ENCODE results near the gene TADA2A.
"Not testable (repeated sequence)": the region's sequence is repeated elsewhere in the genome, so short reads cannot be mapped to it uniquely, and the experiment has no call there.

TADA2A gene

DNA sequence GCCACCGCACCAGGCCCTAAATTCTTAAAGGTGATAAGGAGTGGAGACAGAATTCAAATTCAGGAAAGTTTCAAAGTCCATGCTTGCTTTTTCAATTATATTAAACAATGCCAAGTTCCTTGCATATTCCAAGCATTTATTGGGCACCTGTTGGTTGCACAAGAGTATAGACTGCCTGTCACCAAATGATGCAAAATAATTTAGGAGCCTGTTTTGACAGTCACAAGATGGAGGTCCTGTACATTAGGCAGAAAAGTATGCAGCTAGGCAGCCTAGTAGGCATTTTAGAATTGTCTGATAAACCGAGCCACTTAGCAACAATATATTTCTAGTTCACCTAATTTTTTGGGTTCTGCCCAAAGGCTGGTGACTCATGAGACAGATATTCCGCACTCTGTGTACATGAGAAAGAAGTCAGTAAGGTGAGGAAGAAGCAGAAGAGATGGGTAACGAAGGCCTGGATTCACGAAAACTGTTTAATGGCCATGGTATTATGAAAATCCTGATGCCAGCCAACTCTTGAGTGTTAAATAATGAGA is 7.4 kb upstream of the TADA2A start:
- DNase-seq (ENCODE audit: low spot score): no peak

DNA sequence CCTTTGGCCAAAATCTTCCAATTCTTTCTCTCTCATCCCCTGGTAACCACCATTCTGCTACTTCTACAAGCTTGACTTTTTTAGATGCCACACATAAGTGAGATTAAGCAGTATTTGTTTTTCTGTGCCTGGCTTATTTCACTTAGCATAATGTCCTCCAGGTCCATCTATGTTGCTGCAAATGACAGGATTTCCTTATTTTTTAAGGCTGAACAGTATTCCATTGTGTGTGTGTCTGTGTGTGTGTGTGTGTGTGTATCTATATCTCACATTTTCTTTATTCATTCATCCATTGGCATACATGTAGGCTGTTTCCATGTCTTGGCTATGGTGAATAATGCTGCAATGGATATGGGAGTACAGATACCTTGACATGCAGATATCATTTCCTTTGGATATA is 6.2 kb upstream of the TADA2A start:
- no peak for DNase-seq (ENCODE audit: low spot score)

DNA sequence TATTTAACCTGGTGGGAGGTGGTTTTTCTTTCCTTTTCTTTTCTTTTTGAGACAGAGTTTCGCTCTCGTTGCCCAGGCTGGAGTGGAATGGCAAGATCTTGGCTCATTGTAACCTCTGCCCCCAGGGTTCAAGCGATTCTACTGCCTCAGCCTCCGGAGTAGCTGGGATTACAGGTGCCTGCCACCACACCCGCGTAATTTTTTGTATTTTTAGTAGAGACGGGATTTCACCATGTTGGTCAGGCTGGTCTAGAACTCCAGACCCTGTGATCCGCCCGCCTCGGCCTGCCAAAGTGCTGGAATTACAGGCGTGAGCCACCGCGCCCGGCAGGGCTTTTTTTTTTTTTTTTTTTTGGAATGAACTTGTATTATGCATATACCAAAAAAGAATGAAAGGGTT is 1.2 kb upstream of the TADA2A start:
- DNase-seq (ENCODE audit: low spot score): not testable (repeated sequence)

DNA sequence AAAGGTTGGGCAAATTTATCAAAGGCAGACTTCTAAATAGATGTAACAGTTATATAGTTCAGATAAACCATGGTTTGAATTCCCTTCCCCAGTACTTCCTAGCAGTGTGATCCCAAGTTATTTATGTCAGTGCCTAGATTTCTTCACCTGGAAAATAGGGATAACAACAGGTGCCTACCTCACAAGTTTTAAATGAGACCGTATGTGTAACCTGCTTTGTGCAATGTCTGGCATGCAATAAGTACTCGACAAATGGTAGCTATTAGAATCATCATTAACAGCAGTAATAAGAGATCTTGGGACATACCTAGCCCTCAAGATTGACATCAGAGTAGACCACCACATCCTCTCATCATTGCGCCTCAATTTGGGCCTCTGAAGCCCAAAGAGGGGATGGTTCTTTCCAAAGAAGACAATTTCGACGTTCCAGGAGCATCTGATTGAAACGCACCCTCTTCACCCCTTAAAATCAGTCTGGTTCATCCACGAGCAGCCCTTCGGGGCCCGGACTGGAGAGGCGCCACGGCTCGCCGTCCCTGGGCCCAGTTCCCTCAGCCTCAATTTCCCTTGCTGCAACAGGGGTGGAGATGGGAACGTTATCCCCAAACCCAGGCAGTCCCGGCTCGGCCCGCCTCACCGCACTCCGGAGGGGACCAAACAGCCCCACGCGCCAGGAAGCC is 591 bp upstream of the TADA2A start:
- DNase-seq (ENCODE audit: low spot score): no peak

DNA sequence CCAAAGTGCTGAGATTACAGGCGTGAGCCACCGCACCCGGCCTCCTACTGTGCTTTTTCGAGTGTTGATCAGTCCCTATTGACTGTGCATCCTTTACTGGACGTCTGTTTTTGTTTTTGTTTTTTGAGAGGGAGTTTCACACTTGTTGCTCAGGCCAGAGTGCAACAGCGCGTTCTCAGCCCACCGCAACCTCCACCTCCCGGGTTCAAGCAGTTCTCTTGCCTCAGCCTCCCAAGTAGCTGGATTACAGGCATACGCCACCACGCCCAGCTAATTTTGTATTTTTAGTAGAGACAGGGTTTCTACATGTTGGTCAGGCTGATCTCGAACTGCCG is 1.4 kb downstream of the TADA2A start:
- not testable (repeated sequence) for DNase-seq (ENCODE audit: low spot score)

DNA sequence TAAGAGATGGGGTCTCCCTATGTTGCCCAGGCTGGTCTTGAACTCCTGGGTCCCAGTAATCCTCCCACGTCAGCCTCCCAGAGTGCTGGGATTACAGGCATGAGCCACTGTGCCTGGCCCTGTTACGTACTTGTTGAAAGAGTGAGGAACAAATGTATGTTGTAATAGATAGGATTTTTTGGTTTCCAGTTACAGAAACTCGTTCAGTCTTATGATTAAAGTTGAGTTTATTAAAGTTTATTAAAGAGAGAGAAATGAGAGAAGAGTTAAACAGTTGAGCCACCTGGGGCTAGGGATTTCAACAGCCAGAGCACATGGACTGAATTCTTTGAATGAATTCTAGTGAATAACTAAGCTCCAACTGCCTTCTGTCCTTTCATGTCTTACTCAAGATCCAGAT is 3.7 kb downstream of the TADA2A start:
- no peak for DNase-seq (ENCODE audit: low spot score)

DNA sequence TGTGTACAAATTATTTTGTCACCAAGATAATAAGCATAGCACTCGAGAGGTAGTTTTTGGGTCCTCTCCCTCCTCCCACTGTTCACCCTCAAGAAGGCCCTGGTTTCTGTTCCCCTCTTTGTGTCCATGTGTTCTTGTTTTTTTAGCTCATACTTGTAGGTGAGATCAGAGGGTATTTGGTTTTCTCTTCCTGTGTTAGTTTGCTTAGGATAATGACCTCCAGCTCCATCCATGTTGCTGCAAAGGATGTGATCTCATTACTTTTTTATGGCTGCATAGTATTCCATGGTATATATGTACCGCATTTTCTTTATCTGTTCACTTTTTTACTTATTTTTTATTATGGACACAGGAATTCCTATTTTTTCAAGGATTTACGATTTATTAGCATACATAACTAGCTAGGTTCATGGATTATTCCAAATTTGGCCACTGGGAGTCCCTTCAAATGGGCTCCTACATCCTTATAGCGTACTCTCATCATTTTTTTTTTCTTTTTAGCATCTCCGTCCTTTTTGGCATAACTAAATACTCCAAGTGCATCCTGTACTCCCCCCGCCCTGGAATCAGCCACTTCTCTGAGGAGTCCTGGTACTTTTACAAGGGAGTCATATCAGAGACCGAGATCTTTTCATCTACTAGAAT is 7.3 kb downstream of the TADA2A start:
- DNase-seq (ENCODE audit: low spot score): no peak

DNA sequence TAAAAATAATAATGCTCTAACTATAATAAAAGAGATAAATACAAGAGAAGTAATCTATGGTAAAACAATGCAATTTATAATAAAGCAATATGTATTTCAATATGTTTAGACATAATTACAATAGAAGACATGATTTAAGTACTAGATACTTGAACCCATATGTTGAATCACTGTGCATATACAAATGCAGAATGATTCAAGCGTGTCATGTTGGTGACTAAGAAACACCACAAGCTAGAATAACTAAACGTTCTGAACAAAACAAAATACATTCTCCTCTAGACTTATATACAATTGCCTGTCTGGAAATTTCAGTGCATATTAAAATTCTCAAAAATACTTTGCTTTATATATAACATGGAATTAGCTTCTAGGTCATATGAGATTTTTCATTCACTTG is 11.2 kb downstream of the TADA2A start:
- no peak for DNase-seq (ENCODE audit: low spot score)

DNA sequence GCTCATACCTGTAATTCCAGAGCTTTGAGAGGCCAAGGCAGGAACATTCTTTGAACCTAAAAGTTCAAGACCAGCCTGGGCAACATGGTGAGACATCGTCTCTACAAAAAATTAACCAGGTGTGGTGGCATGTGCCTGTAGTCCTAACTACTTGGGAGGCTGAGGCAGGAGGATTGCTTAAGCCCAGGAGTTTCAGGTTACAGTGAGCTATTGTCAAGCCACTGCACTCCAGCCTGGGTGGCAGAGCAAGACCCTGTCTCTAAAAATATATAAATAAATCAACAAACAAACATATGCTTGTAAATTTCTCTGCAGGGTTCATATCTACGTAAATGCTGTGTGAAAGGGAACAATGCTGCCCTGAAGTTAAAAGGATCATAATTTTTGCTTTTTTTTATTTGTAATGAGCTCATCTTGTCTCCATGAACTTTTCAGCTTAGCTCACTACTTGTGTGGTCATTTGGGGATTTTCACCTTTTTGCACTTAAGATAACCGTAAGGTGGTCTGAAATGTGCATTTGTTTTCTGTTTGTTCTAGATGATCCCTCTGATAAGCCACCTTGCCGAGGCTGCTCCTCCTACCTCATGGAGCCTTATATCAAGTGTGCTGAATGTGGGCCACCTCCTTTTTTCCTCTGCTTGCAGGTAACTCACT is 16.4 kb downstream of the TADA2A start:
- no peak for DNase-seq (ENCODE audit: low spot score)

DNA sequence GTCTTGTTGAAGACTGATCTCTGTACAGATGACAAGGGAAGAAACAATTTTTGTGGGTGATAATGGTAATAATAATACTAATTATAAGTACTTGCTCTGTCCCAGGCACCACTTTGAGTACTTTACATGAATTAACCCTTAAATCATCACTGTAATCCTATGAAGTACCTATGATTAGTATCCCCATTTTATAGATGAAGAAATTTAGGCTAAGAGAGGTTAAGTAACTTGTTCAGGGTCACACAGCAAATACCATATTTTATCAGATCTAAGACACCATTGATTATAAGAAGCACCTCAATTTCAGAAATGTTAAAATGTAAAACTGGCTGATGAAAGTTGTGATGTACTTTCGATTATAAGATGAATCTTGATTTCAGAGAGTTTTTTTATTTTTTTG is 18.6 kb downstream of the TADA2A start:
- no peak for DNase-seq (ENCODE audit: low spot score)

DNA sequence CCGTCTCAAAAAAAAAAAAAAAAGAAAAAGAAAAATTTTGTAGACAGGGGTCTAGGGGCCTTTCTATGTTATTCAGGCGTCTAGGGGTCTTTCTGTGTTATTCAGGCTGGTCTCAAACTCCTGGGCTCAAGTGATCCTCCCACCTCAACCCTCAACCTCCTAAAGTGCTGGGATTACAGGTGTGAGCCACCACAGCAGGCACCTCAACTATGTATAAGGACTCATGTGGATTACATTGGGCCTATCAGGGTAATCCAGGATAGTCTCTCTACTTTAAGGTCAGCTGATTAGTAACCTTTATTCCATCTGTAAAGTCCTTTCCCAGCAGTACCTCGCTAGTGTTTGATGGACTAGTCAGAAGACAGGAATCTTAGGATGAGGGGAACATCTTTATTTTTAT is 22.4 kb downstream of the TADA2A start:
- no peak for DNase-seq (ENCODE audit: low spot score)

DNA sequence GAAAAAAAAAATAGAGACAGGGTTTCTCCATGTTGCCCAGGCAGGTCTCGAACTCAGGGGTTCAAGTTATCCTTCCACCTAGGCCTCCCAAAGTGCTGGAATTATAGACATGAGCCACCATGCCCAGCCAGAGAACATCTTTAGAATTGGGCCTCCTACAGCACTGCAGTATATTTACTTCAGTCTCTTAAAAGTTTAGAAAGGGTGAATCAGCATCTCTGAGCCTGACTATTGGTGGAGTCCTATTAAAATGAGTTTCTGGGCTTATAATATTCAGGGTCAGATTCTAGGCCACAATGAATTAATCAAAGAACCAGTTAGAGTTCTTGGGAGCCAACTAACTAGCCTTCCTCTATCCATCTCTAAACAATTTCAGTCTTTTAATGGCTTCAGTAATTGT is 22.8 kb downstream of the TADA2A start:
- no peak for DNase-seq (ENCODE audit: low spot score)

DNA sequence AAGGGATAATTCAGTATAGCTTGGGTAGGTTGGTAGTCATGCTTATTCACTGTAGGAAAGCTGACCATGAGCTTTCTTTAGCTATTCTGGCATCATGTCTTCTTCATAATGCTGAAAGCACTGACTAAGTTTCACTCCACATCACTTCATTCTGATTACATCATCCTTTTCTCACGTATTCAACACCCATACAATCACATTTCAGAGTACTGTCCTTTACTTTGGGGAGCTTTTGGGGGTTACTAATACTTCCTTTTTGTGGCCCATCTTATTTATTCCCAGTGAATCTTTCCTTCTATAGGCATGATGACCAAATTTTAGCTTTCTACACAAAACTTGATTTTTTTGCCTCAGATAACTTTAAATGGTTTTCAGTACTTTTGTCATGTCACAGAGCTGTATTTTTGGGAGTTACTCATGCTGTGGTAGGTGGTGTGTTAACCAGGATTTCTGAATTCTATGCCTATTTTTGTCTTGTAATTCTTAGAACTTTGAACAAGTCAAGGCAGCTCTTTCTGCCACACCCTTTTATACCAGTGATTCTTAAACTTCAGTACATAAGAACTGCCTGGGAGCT is 23.5 kb downstream of the TADA2A start:
- DNase-seq (ENCODE audit: low spot score): peak; percentile 38

DNA sequence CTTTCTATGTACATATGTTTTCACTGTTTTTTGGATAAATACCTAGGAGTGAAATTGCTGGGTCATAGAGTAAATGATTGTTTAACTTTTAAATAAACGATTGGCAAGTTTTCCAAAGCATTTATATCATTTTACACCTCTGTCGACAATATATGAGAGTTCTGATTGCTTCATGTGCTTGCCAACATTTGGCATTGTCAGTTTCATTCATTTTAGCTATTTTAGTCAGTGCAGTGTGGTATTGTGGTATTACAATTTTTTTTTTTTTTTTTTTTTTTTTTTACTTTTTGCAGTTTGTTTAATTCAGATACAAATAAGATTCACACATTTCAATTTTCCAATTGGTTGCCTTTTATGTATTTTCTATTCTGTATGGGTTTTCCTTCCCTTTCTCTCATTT is 26.0 kb downstream of the TADA2A start:
- no peak for DNase-seq (ENCODE audit: low spot score)

DNA sequence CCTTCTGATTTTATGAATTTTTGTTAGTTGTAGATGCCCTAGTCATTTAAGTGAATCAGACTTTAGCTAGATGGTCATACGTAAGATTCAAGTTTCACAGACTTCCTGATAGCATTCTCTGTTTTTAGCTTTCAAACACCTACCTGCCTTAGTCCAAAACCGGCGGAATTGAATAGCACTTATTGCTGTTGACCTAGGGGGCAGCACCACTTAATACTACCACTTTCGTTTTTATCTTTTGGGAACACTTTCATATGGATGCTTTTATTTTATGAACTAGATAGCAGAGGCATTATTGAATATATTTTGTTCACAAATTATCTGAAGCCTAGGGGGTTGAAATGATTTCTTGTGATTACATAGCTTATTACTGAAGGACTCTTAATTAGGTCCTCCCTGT is 31.5 kb downstream of the TADA2A start:
- DNase-seq (ENCODE audit: low spot score): no peak

DNA sequence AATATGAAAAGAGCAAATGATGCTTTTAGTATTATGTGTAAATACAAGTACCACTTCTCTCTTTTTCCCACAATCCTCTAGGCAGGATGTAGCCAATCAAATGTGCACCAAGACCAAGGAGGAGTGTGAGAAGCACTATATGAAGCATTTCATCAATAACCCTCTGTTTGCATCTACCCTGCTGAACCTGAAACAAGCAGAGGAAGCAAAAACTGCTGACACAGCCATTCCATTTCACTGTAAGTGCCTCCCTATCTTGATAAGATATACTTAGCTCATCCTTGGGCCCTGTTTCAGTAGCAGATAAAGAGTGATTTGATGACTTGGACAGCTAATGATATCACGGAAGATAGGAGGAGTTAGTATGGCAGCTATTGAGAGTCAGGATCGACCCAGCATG is 33.7 kb downstream of the TADA2A start:
- DNase-seq (ENCODE audit: low spot score): no peak

DNA sequence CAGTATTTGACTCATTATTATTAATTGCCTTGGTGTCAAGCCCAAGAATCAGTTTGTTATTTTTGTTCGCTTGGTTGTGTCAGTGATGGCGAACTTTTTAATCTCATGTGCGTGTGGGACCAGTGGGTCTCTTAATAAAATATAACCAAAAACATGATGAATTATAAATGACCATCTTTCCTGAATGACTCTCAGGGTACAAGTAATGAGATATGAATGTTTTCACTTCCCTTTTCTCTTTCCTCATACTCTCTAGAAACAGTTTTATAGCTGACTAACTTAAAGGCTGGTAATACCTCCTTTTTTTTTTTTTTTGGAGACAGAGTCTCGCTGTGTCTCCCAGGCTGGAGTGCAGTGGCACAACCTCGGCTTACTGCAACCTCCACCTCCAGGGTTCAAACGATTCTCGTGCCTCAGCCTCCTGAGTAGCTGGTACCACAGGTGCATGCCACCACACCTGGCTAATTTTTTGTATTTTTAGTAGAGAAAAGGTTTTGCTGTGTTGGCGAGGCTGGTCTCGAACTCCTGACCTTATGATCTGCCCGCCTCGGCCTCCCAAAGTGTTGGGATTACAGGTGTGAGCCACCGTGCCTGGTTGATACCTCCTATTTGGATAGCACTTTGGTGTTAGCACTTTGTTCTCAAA is 34.8 kb downstream of the TADA2A start:
- DNase-seq (ENCODE audit: low spot score): not testable (repeated sequence)

DNA sequence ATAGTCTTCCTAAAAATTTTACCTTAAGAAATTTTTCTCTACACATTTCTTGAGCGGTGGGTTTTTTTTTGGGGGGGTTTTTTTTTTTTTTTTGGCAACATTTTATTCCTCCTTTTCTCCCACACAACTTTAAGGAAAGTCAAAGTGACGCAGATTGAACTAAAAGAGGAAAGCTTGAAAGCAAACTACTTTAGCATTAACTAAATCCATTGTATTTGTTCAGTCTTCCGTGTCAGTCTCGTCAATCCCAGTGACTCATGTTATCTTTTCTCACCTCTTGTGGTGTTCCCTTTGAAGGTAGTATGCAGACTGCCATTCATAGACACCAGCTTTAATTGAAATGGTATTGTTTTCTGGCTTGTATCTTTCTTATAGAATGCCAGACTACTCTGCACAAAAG is 39.3 kb downstream of the TADA2A start:
- DNase-seq (ENCODE audit: low spot score): no peak

DNA sequence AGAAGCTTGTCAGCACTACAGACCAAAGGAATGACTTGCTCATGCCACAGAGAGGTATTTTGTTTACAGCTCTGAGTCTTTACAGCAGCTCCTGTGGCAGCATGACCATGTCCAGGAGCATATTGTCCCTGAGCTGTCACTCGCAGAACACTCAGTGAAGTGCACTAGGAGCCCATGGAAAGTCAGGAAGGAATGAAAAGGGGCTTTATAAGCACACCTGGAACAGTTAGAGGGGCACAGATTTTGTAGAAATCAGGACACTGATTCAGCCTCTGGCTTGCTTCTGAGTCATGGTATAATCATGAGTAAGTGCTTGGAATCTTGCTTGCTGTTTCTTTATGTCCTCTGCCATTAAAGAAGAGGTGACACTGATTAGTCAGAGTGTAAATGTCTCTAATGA is 41.0 kb downstream of the TADA2A start:
- DNase-seq (ENCODE audit: low spot score): peak; percentile 47

DNA sequence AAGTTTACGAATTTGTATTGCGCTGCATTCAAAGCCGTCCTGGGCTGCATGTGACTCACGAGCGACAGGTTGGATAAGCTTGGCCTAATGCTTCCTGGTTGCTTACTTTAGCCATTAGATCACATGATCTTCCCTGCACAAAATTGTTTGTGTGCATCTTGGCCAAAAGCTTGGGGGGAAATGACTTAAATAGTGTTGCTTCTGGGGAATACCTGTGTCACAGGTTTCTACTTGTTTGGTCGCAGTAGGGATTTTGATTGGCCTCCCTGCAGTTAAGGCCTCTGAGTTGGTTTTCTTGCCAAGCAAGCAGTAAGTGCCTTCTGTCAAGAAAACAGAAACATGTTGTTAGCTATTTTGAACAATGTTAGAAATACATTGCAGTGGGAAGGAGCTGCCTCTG is 43.4 kb downstream of the TADA2A start:
- no peak for DNase-seq (ENCODE audit: low spot score)

DNA sequence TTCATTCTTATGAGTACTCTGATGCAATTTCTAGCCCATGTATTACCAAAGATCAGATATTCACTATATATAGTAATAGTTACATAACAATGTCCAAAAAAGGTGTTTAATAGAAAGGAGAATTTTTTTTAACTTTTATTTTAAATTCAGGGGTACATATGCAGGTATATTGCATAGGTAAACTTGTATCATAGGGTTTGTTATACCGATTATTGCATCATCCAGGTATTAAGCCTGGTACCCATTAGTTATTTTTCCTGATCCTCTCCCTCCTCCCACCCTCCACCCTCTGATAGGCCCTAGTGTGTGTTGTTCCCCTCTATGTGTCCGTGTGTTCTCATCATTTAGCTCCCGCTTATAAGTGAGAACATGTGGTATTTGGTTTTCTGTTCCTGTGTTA is 51.1 kb downstream of the TADA2A start:
- not testable (repeated sequence) for DNase-seq (ENCODE audit: low spot score)

DNA sequence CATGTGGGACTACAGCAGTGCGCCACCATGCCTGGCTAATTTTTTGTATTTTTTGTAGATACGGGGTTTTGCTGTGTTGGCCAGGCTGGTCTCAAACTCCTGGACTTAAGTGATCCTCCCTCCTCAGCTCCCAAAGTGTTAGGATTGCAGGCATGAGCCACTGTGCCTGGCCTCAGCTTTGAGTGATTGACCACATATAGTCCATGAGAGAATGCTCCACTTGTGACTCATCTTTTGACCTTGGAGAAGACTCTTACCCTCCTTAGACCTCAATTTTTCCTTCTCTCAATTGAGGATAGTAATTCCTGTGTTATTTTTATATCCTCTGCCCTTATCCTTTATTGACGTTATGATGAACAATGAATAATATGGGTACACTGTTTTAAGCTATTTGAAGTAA is 52.1 kb downstream of the TADA2A start:
- peak; percentile 58 for DNase-seq (ENCODE audit: low spot score)

DNA sequence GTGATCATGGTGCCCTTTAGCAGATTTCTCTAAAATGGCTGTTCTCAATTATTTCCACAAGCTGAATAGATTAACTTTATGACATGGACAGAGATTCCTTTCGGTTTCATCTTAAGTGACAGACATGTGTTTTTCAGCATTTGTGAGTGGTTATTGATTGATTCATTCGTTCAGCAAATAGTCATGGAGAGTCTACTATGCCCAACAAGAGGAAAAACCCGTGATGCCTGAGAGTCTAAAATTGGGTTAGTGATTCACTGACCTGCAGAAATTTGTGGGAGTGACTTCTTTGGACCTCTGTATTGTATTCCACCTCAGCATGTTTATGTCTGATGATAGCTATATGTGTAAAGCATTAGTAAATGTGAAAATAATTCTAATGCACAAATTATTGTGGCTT is 55.0 kb downstream of the TADA2A start:
- no peak for DNase-seq (ENCODE audit: low spot score)

All from AG20443 (cell line).